Activated T-cell treated with anti-CD3 and anti-CD28 coated beads for 4 hours (primary cell): Measurements from ENCODE around the gene SEBOX.

Experiments
- DNase-seq: peaks from one replicate; pipeline ENCODE4 v3.0.0-alpha.2; 2020

SEBOX gene

DNA sequence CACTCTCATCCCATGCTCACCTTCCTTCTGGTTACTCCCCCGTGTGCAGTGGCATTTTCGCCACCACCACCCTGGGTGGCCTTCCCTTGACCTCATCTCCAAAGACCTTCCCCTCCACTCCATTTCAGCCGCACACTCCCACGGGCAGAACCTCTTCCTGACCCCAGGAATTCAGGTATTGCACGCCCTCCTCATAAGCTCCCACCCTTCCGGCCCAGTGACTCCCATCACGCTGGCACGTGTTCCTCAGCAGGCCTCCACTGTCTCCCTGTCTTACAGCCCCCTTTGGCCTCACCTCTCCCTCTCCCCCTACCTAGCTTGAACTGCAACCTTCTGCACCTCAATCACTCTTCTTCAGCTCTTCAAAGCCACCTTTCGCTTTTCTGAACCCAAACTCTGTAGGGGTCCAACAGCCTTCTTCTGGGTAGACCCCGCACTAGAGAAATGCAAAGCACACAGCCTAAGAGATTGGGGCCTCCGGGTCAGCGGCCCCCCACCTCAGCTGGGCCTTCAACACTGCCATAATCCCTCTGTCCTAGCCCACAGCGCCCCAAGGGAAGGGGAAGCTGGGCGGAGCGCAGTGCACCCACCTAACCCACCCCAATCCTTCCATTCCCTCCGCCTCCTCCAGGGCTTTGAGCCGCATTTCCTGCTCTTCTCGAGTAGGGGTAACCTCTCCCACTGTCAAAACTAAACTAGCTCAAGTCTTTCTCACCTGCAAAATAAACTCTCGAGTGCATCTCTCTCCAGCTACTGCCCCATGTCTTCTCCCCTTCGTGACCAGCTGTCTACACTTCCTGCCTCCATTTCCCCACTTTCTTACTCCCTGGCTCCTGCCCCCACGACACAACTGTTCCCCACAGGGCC is 47.7 kb downstream of the SEBOX start:
- no peak for DNase-seq

DNA sequence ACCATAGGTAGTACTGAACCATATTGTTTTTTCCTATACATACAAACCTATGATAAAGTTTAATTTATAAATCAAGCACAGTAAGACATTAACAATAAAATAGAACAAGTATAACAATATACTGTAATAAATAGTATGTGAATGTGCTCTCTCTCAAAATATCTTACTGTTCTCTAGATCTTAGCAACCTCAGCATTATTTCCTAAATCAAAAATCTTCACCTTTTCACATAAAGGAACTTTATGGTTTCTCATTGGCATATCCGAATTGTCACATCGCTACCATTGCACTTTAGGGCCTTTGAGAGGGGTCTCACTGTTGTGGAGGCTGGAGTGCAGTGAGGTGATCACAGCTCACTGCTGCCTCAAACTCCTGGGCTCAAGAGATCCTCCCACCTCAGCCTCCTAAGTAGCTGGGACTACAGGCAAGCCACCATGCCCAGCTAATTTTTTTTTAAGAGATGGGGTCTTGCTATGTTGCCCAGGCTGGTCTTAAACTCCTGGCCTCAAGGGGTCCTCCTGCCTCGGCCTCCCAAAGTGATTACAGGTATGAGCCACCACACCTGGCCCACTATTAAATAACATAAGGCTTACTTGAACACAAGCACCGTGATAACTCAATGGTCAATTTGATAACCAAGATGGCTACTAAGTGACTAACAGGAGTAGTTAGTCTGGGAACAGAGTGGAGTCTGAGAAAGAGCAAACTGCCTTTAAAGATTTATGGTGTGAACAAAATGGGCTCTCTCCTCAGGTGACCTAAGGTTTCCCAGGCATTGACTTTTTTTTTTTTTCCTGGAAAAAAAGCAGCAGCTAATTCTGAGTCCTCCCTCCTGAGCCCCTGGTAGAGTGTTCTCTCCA is 48.9 kb downstream of the SEBOX start:
- no peak for DNase-seq

DNA sequence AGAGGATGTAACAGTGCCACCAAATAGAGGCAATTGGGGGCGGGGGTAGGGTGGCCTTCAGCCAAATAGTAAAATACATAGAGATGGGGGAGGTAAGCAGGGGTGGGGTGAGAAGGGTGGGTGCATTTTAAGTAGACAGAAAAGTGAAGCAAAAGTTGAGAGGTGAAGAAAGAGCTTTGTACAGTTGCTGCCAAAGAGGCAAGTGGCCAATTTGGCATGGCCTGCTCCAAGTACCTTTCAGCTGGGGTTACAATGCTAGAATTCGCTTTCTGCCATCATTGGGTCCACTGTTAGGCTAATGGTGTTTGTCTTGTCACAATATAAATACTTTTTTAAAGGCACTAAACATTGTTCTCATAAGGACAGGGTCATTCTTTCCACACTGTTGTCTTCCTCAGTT is 51.2 kb downstream of the SEBOX start:
- DNase-seq: no peak
